ENCODE measurements around the gene SLC1A4. TPM values are rescaled to one million over a fixed set of nuclear protein-coding genes. Genes with fewer than 3 reads are reported as not detected.

The SLC1A4 gene
- total and polyA plus RNA-seq, 12 donors: 13.0 to 196 (median 60.0) TPM

GRCh38 chr2:64972876-64973275, 16.3 kb upstream of the SLC1A4 start:
- intact Hi-C loops (cut with DNase I): no loop called here
- no peaks in the 10 kb centered on the region for H3K9me3 ChIP-seq (replicated peaks in 1 of 3)
- H3K4me1 ChIP-seq (replicated peaks in 1 of 2): peaks cover 11 to 17% of the 10 kb centered on the region in 2 donors
- 56 to 100% (median 70%) methylated on average over 1 of the region's 1 CpG for WGBS, 4 donors
- no peaks in the 10 kb centered on the region for H3K36me3 ChIP-seq (replicated peaks in 1 of 2)
- no peaks in the 10 kb centered on the region for H3K27me3 ChIP-seq
- H3K4me3 ChIP-seq: no peak overlapping the region
- TF ChIP-seq POLR2A (IDR thresholded peaks at IDR 0.05) (no peak), CTCF (IDR thresholded peaks at IDR 0.05) (no peak)
- no peak overlapping the region for H3K27ac ChIP-seq
- no peak for DNase-seq

- intact Hi-C loops (cut with DNase I): no loop called here
- no peak overlapping the region for H3K4me3 ChIP-seq
- peak; percentile 88 to 95 (median 95) for DNase-seq
- no peaks in the 10 kb centered on the region for H3K27me3 ChIP-seq
- no peaks in the 10 kb centered on the region for H3K36me3 ChIP-seq (replicated peaks in 1 of 2)
- WGBS, 4 donors: 8 to 18% (median 9%) methylated on average over 4 of the region's 4 CpGs
- H3K9me3 ChIP-seq (replicated peaks in 1 of 3): no peaks in the 10 kb centered on the region
- H3K4me1 ChIP-seq (replicated peaks in 1 of 2): peaks cover 17 to 20% of the 10 kb centered on the region in 2 donors
- peak overlapping the region in 4 of 5 donors; percentile 8 to 73 (median 47) for H3K27ac ChIP-seq
- TF ChIP-seq CTCF (IDR thresholded peaks at IDR 0.05): no peak
- peak in 1 of 2 donors; percentile 72 for TF ChIP-seq POLR2A (IDR thresholded peaks at IDR 0.05)
Observed at GRCh38 chr2:64975232-64975821, 13.9 kb upstream of the SLC1A4 start.

- WGBS, 4 donors: 82 to 93% (median 90%) methylated on average over 1 of the region's 1 CpG
- H3K9me3 ChIP-seq (replicated peaks in 1 of 3): no peaks in the 10 kb centered on the region
- no peaks in the 10 kb centered on the region for H3K27me3 ChIP-seq
- no peak for DNase-seq
- TF ChIP-seq CTCF (IDR thresholded peaks at IDR 0.05): no peak
- no peak for TF ChIP-seq POLR2A (IDR thresholded peaks at IDR 0.05)
- peaks cover 17 to 20% of the 10 kb centered on the region in 2 donors for H3K4me1 ChIP-seq (replicated peaks in 1 of 2)
- H3K4me3 ChIP-seq: no peak overlapping the region
- H3K27ac ChIP-seq: peak overlapping the region in 1 of 5 donors; percentile 65
- no peaks in the 10 kb centered on the region for H3K36me3 ChIP-seq (replicated peaks in 1 of 2)
- intact Hi-C loops (cut with DNase I): no loop called here
Observed at GRCh38 chr2:64976276-64976675, 12.9 kb upstream of the SLC1A4 start.

- Histone ChIP-seq H3K4me1 (replicated peaks in 1 of 2) (peaks cover 17 to 26% of the 10 kb centered on the region in 2 donors), H3K27ac (peak overlapping the region in 1 of 5 donors; percentile 13), H3K9me3 (replicated peaks in 1 of 3) (no peaks in the 10 kb centered on the region), H3K36me3 (replicated peaks in 1 of 2) (no peaks in the 10 kb centered on the region), H3K27me3 (no peaks in the 10 kb centered on the region), H3K4me3 (no peak overlapping the region)
- 69 to 83% (median 76%) methylated on average over 4 of the region's 4 CpGs for WGBS, 4 donors
- no peak for TF ChIP-seq POLR2A (IDR thresholded peaks at IDR 0.05)
- peak in 5 of 6 experiments; percentile 14 to 35 (median 33) for TF ChIP-seq CTCF (IDR thresholded peaks at IDR 0.05)
- DNase-seq: peak in 3 of 7 donors; percentile 27 to 42 (median 29)
- intact Hi-C loops (cut with DNase I): no loop called here
Observed at GRCh38 chr2:64978514-64979268, 10.5 kb upstream of the SLC1A4 start.

All from adrenal gland (tissue), 12 donors.